GM19395 (cell line): Measurements from ENCODE around the gene DLD.

ENCODE experiments used
- ATAC-seq: cut with Tn5 transposase; IDR thresholded peaks from one replicate; pipeline ENCODE4 v1.9.1; 2021; ENCODE audit warnings: mild to moderate bottlenecking, moderate library complexity; ENCODE audit not compliant: unreplicated experiment

DLD gene

GRCh38 chr7:107966711-107967110 lies 75.7 kb downstream of the DLD start:
- no peak for ATAC-seq

GRCh38 chr7:107967420-107967819 lies 76.4 kb downstream of the DLD start:
- no peak for ATAC-seq

- ATAC-seq: no peak
Measured at GRCh38 chr7:107968449-107968848, 77.5 kb downstream of the DLD start.

- ATAC-seq: no peak
Measured at GRCh38 chr7:107969856-107970255, 78.9 kb downstream of the DLD start.
